ENCODE results near the gene EIF3B. TPM values are rescaled to one million over a fixed set of nuclear protein-coding genes. Genes with fewer than 3 reads are reported as not detected.
A peak's percentile ranks its signal among the peaks of the same experiment; 100 is the strongest.
"Not testable (repeated sequence)": the region's sequence is repeated elsewhere in the genome, so short reads cannot be mapped to it uniquely, and the experiment has no call there.

Gene EIF3B
- total RNA-seq, 1 experiment from 2014 or later, result 160 TPM

DNA sequence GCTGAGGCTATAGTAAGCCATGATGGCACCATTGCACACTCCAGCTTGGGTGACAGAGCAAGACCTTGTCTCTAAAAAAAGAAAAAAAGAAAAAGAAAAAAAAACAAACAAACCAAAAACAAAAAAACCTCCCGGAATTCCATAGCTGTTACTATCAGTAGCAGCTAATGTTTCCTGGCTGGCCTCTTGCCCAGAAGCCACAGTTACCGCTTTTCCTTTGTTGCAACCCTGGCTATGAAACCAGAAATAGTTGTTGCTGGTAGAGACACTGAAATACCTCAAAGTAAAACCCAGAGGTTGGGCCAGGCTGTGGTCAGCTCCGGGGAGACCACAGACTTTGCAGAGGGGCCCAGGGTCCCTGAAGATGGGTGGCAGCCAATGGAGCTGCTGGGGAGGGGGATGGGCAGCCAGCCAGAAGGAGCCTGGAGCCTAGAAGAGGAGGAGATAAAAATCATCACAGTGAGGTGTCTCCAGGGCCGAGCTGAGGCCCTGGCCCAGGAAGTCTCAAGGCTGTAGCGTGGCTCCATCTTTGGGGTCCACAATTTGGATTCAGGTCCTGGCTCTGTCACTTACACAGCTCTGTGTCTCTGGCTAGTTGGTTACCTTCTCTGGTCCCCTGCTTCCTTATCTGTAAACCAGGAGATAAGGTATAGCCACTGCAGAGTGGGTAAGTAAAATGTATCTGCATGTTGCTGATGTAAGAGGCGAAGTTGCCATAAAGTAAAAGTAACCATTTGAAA, 45.4 kb downstream of the EIF3B start:
- peak; percentile 98 for DNase-seq (ENCODE audit: low read depth)

- no peak for DNase-seq (ENCODE audit: low read depth)
Measured at GRCh38 chr7:2402687-2403013, 48.0 kb downstream of the EIF3B start.

- peak; percentile 89 for DNase-seq (ENCODE audit: low read depth)
Measured at GRCh38 chr7:2403014-2403717, 48.5 kb downstream of the EIF3B start, which contains the start of gene CHST12. Gene CHST12, plus strand, starts transcription at chr7:2403611. Its CDS starts 29,029 bp downstream, at chr7:2432640.

DNA sequence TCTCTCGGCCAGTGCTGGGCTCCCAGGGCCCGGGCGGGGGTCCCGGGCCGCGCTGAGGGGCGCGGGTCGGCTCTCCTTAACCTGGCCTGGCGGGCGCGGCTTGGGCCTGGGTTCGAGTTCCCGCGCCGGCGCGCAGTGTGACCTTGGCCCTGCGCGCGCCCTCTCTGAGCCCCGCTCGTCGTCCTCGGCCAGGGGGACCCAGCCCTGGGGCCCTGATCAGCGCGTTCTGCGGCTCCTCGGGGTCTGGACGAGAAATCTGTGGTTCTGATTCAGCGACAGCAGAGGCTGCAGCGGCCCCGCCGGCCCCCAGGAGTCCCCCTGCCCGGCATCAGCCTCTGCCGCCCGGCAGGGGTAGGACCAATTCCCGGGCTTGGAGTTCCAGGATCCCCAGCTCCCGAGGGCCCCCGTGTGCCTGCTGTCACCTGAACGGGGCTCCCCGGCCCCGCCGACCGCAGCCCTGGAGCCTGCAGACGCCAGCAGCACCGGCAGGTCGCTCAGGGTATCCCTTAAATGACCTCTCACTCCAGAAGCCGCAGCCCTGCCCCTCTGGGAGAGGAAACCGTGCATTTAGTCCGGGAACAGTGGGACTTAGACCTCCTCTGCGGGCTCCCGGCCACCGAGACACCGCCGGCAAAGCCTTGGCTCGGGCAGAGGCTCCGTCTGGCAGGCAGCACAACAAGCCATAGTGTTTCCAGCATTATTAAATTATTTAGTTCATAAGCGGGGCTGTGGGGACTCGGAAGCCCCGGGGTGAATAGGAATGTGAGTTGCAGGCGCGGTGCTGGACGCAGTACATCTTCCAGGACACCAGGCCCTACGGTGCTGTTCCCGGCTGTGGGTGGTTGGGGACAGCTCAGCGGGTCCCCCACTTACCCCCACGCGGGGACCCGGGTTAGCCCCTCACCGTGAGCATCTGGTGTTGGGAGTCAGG, 49.4 kb downstream of the EIF3B start:
- peak; percentile 55 for DNase-seq (ENCODE audit: low read depth)

DNA sequence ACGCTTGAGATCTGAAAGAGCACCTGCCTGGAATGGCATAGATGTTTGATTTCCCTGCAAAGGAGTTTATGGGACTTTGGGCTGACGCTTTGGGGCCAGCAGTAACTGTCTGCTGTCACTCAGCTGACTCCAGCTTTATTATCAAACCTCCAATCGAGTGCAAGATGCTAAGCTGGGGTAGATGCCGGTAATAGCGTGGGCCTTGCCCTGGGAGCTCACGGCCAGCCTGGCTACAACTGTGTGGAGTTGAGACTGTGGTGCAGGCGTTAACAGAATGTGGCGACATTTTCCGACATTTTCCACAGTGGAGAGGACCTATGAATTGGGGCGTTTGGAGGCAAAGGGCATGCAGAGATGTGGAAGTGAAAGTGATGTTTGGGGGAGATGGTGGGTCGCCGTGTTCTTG, 50.1 kb downstream of the EIF3B start:
- DNase-seq (ENCODE audit: low read depth), result no peak

DNA sequence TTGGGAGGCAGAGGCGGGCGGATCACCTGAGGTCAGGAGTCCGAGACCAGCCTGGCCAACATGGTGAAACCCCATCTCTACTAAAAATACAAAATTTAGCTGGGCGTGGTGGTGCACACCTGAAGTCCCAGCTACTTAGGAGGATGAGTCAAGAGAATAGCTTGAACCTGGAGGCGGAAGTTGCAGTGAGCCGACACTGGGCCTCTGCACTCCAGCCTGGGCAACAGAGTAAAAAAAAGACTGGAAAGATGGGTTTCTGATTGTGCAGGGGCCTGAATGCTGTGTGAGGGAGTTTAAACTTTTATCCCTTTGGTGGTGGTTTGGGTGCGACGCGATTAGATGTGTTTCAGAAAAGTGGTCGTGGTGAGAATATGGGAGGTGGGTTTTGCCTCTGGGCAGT, 50.6 kb downstream of the EIF3B start:
- DNase-seq (ENCODE audit: low read depth), result no peak

- DNase-seq (ENCODE audit: low read depth), result no peak
Measured at GRCh38 chr7:2405601-2406345, 51.1 kb downstream of the EIF3B start.

DNA sequence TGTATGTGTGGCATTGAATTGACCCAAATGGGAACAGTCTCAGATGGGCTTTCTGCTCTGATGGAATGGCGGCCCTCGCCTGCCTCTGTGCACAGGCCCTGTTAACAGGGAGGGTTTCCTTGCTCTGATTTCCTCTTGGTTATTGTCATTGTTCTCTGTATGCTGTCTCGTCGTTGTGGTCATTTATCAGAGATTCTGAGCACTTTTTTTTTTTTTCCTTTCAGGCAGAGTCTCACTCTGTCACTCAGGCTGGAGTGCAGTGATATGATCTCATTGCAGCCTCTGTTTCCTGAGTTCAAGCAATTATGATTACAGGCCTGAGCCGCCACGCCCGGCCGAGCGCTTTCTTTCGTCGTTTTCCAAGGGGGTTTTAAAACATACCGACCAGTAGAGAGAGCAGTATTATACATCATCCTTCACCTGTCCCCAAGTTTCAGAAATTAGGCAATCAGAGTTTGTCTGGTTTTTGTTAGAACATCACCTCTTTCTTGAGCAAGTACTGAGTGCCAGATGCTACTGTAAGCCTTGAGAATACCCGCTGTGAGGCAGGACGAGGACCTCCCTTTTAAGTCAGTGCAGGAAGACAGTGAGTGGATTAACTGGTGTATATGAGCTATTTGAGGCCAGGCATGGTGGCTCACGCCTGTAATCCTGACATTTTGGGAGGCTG, 55.3 kb downstream of the EIF3B start:
- no peak for DNase-seq (ENCODE audit: low read depth)

DNA sequence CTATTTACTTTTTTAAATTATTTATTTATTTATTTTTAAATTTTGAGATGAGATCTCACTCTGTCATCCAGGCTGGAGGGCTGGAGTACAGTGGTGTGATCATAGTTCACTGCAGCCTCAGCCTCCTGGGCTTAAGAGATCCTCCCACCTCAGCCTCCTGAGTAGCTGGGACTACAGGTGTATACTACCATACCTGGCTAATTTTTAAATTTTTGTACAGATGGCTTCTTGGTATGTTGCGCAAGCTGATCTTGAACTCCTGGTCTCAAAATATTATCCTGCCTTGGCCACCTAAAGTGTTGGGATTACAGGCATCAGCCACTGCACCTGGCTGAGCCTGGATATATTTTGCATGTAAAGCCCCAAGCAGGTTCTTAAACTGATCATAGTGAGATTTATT, 56.4 kb downstream of the EIF3B start:
- DNase-seq (ENCODE audit: low read depth), result no peak

GRCh38 chr7:2411815-2412586, 57.4 kb downstream of the EIF3B start:
- DNase-seq (ENCODE audit: low read depth), result no peak

DNA sequence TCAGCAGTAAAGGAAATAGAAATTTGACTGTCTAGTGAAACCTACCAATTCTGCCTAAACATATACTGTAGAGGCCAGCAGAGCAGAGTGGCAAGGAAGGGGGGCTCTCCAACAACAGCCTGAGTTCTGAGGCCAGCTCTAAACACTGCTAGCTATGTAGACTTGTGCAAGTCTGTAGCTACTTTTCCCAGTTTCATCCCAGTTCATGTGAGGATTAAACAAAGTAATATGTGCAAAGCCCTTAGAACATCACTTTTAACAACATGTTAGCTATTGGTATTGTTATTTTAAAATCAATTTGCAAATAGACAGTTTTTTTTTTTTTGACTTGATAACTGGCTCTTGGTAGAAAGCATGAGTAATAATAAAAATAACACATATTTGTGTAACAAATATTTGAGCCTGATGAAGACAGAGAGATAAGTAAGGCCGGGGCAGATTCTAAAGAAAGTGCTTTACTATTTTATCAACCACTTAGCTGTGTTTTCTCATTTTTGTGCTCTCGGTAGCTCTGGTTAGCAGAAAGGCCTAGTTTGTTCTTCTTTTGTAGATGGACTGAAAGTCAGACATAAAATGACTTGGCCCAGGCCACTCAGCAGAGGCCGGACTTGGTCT, 58.1 kb downstream of the EIF3B start:
- DNase-seq (ENCODE audit: low read depth), result no peak

DNA sequence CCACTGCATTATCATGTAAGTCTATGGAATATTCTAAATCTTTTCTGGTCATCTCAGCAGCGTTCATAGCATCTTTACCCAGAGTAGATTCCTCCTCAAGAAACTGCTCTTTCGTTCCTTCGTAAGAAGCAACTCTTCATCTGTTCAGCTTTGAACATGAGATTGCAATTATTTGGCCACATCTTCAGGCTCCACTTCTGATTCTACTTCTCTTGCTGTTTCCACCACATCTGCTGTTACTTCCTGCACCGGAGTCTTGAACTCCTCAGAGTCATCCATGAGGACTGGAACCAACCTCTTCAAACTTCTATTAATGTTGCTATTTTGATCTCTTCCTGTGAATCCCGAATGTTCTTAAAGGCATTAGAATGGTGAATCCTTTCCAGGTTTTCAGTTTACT, 61.4 kb downstream of the EIF3B start:
- no peak for DNase-seq (ENCODE audit: low read depth)

GRCh38 chr7:2416650-2417049, 62.0 kb downstream of the EIF3B start:
- DNase-seq (ENCODE audit: low read depth), result no peak

DNA sequence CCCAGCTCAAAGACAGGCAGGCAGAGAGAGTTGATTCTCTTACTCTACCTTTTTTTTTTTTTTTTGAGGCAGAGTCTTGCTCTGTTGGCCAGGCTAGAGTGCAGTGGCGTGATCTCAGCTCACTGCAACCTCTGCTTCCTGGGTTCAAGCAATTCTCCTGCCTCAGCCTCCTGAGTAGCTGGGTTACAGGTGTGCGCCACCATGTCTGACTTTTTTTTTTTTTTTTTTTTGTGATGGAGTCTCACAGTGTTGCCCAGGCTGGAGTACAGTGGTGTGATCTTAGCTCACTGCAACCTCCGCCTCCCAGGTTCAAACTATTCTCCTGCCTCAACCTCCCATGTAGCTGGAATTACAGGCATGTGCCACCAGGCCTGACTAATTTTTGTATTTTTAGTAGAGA, 62.6 kb downstream of the EIF3B start:
- DNase-seq (ENCODE audit: low read depth), result not testable (repeated sequence)

GRCh38 chr7:2417981-2418481, 63.4 kb downstream of the EIF3B start:
- DNase-seq (ENCODE audit: low read depth), result peak; percentile 48

DNA sequence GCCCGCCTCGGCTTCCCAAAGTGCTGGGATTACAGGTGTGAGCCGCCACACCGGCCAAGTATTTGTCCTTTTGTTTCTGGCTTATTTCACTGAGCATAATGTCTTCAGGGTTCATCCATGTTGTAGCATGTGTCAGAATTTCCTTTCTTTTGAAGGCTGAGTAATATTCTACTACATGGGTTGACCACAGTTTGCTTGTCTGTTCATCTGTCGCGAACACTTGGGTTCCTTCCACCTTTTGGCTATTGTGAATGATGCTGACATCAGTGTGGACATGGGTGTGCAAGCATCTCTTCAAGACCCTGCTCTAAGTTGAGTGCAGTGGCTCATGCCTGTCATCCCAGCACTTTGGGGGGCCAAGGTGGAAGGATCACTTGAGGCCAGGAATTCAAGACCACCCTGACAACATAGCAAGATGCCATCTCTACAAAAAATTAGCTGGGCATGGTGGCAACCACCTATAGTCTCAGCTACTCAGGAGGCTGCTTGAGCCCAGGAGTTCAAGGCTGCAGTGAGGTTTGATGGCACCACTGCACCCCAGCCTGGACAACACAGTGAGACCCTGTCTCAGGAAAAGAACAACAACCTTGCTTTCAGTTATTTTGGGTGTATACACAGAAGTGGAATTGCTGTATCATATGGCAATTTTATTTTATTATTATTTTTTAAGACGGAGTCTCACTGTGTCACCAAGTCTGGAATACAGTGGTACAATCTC, 65.7 kb downstream of the EIF3B start:
- DNase-seq (ENCODE audit: low read depth), result no peak

- DNase-seq (ENCODE audit: low read depth), result no peak
Measured at GRCh38 chr7:2421943-2422310, 67.3 kb downstream of the EIF3B start.

DNA sequence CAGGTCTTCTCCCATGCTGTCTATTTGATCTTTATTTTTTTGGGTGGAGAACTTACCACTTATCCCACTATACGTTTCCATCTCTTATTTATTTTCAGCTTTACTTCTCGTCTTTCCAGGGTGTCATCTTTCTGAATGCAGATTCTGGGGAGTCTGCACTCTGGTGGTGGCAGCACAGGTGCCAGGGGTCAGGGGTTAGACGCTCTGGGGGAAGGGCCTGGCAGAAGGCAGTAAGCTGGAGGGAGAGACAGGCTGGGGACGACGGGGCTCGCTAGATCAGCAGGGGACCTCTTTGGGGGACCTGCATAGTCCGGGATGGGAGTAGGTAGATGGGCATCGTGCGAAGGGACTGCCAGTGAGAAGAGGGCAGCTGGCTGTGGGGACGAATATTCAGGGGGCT, 71.1 kb downstream of the EIF3B start:
- no peak for DNase-seq (ENCODE audit: low read depth)

Data from M059J (cell line).